AML-193 (cell line): ENCODE data around the gene TMEM219.
A peak's percentile ranks its signal among the peaks of the same experiment; 100 is the strongest.
"Not testable (repeated sequence)": the region's sequence is repeated elsewhere in the genome, so short reads cannot be mapped to it uniquely, and the experiment has no call there.

Experiments
- DNase-seq, 2 experiments: peaks; one replicate each; lab custom pipeline; 2025; lab: John Stamatoyannopoulos, UW

The TMEM219 gene

GRCh38 chr16:29961479-29962343, at the start of gene TMEM219:
TMEM219 (plus strand) TSS chr16:29962079; CDS start chr16:29963144, 1,065 bp downstream.
- DNase-seq = peak; percentile 72 to 86

GRCh38 chr16:29912087-29912486, 49.8 kb upstream of the TMEM219 start:
- DNase-seq = no peak

GRCh38 chr16:29913514-29913913, 48.4 kb upstream of the TMEM219 start:
- DNase-seq = no peak

GRCh38 chr16:29915590-29916247, 46.2 kb upstream of the TMEM219 start:
- DNase-seq = no peak

GRCh38 chr16:29916979-29917378, 44.9 kb upstream of the TMEM219 start:
- DNase-seq = no peak

- no peak for DNase-seq
Observed at GRCh38 chr16:29920288-29921033, 41.4 kb upstream of the TMEM219 start.

- DNase-seq = no peak
Observed at GRCh38 chr16:29921034-29921385, 40.9 kb upstream of the TMEM219 start.

- no peak for DNase-seq
Observed at GRCh38 chr16:29922326-29922725, 39.6 kb upstream of the TMEM219 start.

- no peak for DNase-seq
Observed at GRCh38 chr16:29922986-29923501, 38.8 kb upstream of the TMEM219 start.

- DNase-seq = no peak
Observed at GRCh38 chr16:29925105-29925756, 36.6 kb upstream of the TMEM219 start.

- DNase-seq = peak; percentile 45 to 63
Observed at GRCh38 chr16:29925781-29926710, 35.8 kb upstream of the TMEM219 start, which contains the start of gene KCTD13. KCTD13 (minus strand) TSS chr16:29926226; CDS start chr16:29926033, 193 bp downstream.

- no peak for DNase-seq
Observed at GRCh38 chr16:29926711-29927052, 35.2 kb upstream of the TMEM219 start.

- no peak for DNase-seq
Observed at GRCh38 chr16:29927070-29927905, 34.6 kb upstream of the TMEM219 start.

- DNase-seq = not testable (repeated sequence)
Observed at GRCh38 chr16:29931750-29932149, 30.1 kb upstream of the TMEM219 start.

GRCh38 chr16:29940656-29941055, 21.2 kb upstream of the TMEM219 start:
- no peak for DNase-seq

GRCh38 chr16:29943846-29944799, 17.8 kb upstream of the TMEM219 start:
- no peak for DNase-seq

- no peak for DNase-seq
Observed at GRCh38 chr16:29947897-29948296, 14.0 kb upstream of the TMEM219 start.

- DNase-seq = no peak
Observed at GRCh38 chr16:29950806-29951461, 10.9 kb upstream of the TMEM219 start.
